HG03196 (cell line): ENCODE data around the gene HIC1.

ENCODE experiments used
- ATAC-seq: cut with Tn5 transposase; IDR thresholded peaks from one replicate; pipeline ENCODE4 v1.9.1; 2021; ENCODE audit not compliant: unreplicated experiment

Gene HIC1

GRCh38 chr17:2044263-2044894 lies 10.5 kb upstream of the HIC1 start:
- ATAC-seq = no peak

GRCh38 chr17:2047590-2047989 lies 7.3 kb upstream of the HIC1 start:
- ATAC-seq = no peak

GRCh38 chr17:2048805-2049204 lies 6.1 kb upstream of the HIC1 start:
- no peak for ATAC-seq

- peak; percentile 48 for ATAC-seq
Measured at GRCh38 chr17:2049333-2050299, 5.3 kb upstream of the HIC1 start.

- peak; percentile 8 for ATAC-seq
Measured at GRCh38 chr17:2050300-2051060, 4.4 kb upstream of the HIC1 start.

- no peak for ATAC-seq
Measured at GRCh38 chr17:2051061-2051932, 3.6 kb upstream of the HIC1 start.

GRCh38 chr17:2051933-2052559 lies 2.9 kb upstream of the HIC1 start:
- no peak for ATAC-seq

GRCh38 chr17:2053380-2054261 lies 1.3 kb upstream of the HIC1 start:
- ATAC-seq = no peak

GRCh38 chr17:2054262-2054511 lies 716 bp upstream of the HIC1 start:
- ATAC-seq = no peak

- no peak for ATAC-seq
Measured at GRCh38 chr17:2055292-2056205, 646 bp downstream of the HIC1 start.

- ATAC-seq = no peak
Measured at GRCh38 chr17:2056206-2057174, 1.6 kb downstream of the HIC1 start.

GRCh38 chr17:2057175-2057759 lies 2.4 kb downstream of the HIC1 start:
- no peak for ATAC-seq

- ATAC-seq = no peak
Measured at GRCh38 chr17:2057760-2058585, 3.1 kb downstream of the HIC1 start.

- no peak for ATAC-seq
Measured at GRCh38 chr17:2058586-2059546, 4.0 kb downstream of the HIC1 start.
